Endothelial cell of umbilical vein (primary cell): ENCODE measurements around the gene KRT84. TPM values are rescaled to one million over a fixed set of nuclear protein-coding genes. Genes with fewer than 3 reads are reported as not detected.

Experiments used
- BruUV-seq: library from RNA; stranded (reverse); fragments of 400-500 nt; replicated peaks from 2 replicates; lab custom pipeline; 2021; lab: Mats Ljungman, UMichigan
- CTCF ChIA-PET: fragments of 300-600, 350-600 bp; sonication (Branson Sonifier 250); formaldehyde crosslinking; loops from one replicate; lab custom pipeline; 2021; ENCODE audit warnings: antibody characterized with exemption, inconsistent platforms; lab: Charles Lee
- POLR2A ChIA-PET: fragments of 300-600, 350-600 bp; sonication (Branson Sonifier 250); formaldehyde crosslinking; loops from one replicate; lab custom pipeline; 2021; ENCODE audit warnings: antibody characterized with exemption, inconsistent platforms; lab: Charles Lee
- DNase-seq: peaks from one replicate; pipeline ENCODE4 v3.0.0-alpha.2; 2011; ENCODE audit warnings: low read depth, low spot score
- FAIRE-seq: peaks from 2 replicates; lab custom pipeline; 2011; peaks lifted over from hg19 to GRCh38; lab: Jason Lieb, UNC
- H2AFZ ChIP-seq: 2 replicates; pipeline ENCODE4 v1.6.0; 2012; ENCODE audit warnings: low read depth, low read length, control low read depth, inconsistent platforms
- H3K27ac ChIP-seq: 2 replicates; pipeline ENCODE4 v1.5.1; 2011; ENCODE audit warnings: low read depth, mild to moderate bottlenecking, control low read depth, low read length, moderate library complexity; ENCODE audit not compliant: insufficient read depth
- H3K27me3 ChIP-seq, 2 experiments: 2 replicates each; pipeline versions ENCODE4 v1.6.0 to v1.6.1; 2011; ENCODE audit warnings: low read length in 2 of 2, mixed read lengths in 1 of 2; ENCODE audit not compliant: control insufficient read depth in 2 of 2, insufficient read depth in 2 of 2
- H3K36me3 ChIP-seq, 2 experiments: 2 replicates in 1 of 2; 3 replicates in 1 of 2; pipeline ENCODE4 v1.5.1; 2011; ENCODE audit warnings: low read length in 2 of 2, mild to moderate bottlenecking in 1 of 2, moderate library complexity in 1 of 2; ENCODE audit not compliant: control insufficient read depth in 2 of 2, insufficient read depth in 2 of 2; ENCODE audit errors: extremely low read depth in 1 of 2
- H3K4me1 ChIP-seq: 3 replicates; pipeline ENCODE4 v1.5.1; 2011; ENCODE audit warnings: mild to moderate bottlenecking, low read length; ENCODE audit not compliant: control insufficient read depth, insufficient read depth; ENCODE audit errors: extremely low read depth
- H3K4me2 ChIP-seq: 2 replicates; pipeline ENCODE4 v1.6.1; 2011; ENCODE audit warnings: low read length, control low read depth, mixed read lengths; ENCODE audit not compliant: insufficient read depth
- H3K4me3 ChIP-seq, 3 experiments: fragments of 200-600 bp in 1 of 3; sonication (generic), shearing (Covaris generic) in 1 of 3; replicated peaks in 1 of 3; 2 replicates each; pipeline ENCODE4 v1.5.1; 2011 to 2016; ENCODE audit warnings: control low read depth in 3 of 3, low read length in 3 of 3, mild to moderate bottlenecking in 2 of 3, inconsistent platforms in 1 of 3, low read depth in 1 of 3, moderate library complexity in 1 of 3; ENCODE audit not compliant: insufficient read depth in 1 of 3
- H3K79me2 ChIP-seq: 2 replicates; pipeline ENCODE4 v1.6.0; 2012; ENCODE audit warnings: low read length, inconsistent platforms; ENCODE audit not compliant: control insufficient read depth, insufficient read depth
- H3K9ac ChIP-seq: replicated peaks from 2 replicates; pipeline ENCODE3; 2011; ENCODE audit warnings: low read length, control low read depth; ENCODE audit not compliant: insufficient read depth; ENCODE audit errors: extremely low read depth
- H3K9me1 ChIP-seq: replicated peaks from 3 replicates; pipeline ENCODE4 v1.6.0; 2011; ENCODE audit warnings: mild to moderate bottlenecking, low read length; ENCODE audit not compliant: control insufficient read depth, insufficient read depth; ENCODE audit errors: extremely low read depth
- H3K9me3 ChIP-seq: replicated peaks from 2 replicates; pipeline ENCODE4 v1.5.1; 2012; ENCODE audit warnings: low read length, inconsistent platforms; ENCODE audit not compliant: control insufficient read depth, insufficient read depth
- H4K20me1 ChIP-seq: replicated peaks from 2 replicates; pipeline ENCODE3; 2011; ENCODE audit warnings: mild to moderate bottlenecking, low read length; ENCODE audit not compliant: control insufficient read depth, insufficient read depth; ENCODE audit errors: extremely low read depth
- CTCF ChIP-seq, 2 donors: IDR thresholded peaks; 1 replicate in 1 of 2; 2 replicates in 1 of 2; pipeline ENCODE4 v1.5.1; 2011; ENCODE audit warnings: low read length in 2 of 2, mild to moderate bottlenecking in 2 of 2, moderate library complexity in 2 of 2, control low read depth in 1 of 2, inconsistent platforms in 1 of 2, low read depth in 1 of 2; ENCODE audit not compliant: insufficient read depth in 1 of 2; ENCODE audit errors: extremely low read depth in 1 of 2
- EZH2 ChIP-seq: IDR thresholded peaks from 2 replicates; pipeline ENCODE4 v1.6.1; 2012; ENCODE audit warnings: borderline replicate concordance, low read depth, mild to moderate bottlenecking, moderate library complexity, low read length, inconsistent platforms; ENCODE audit not compliant: severe bottlenecking
- FOS ChIP-seq: IDR thresholded peaks from 2 replicates; pipeline ENCODE4 v1.6.1; 2011; ENCODE audit warnings: mild to moderate bottlenecking, low read length, moderate library complexity, borderline replicate concordance; ENCODE audit not compliant: insufficient read depth
- GATA2 ChIP-seq: IDR thresholded peaks from 2 replicates; pipeline ENCODE4 v1.7.0; 2011; ENCODE audit warnings: low read depth, mild to moderate bottlenecking, moderate library complexity, mixed read lengths, low read length; ENCODE audit not compliant: insufficient read length, insufficient read depth
- JUN ChIP-seq: IDR thresholded peaks from 2 replicates; pipeline ENCODE4 v1.6.1; 2011; ENCODE audit warnings: borderline replicate concordance, low read depth; ENCODE audit not compliant: insufficient read length, insufficient read depth
- MAX ChIP-seq: IDR thresholded peaks from 2 replicates; pipeline ENCODE4 v1.6.1; 2011; ENCODE audit not compliant: insufficient read depth, insufficient read length
- MYC ChIP-seq: IDR thresholded peaks from one replicate; pipeline ENCODE4 v1.6.1; 2011; ENCODE audit warnings: mild to moderate bottlenecking, low read depth, low read length
- POLR2A ChIP-seq: IDR thresholded peaks from 2 replicates; pipeline ENCODE4 v1.6.1; 2012; ENCODE audit warnings: low read depth, mild to moderate bottlenecking, control low read depth, low read length
- POLR2AphosphoS5 ChIP-seq: IDR thresholded peaks from 2 replicates; pipeline ENCODE4 v1.6.1; 2012; ENCODE audit warnings: low read depth, mild to moderate bottlenecking, control low read depth, low read length, moderate library complexity; ENCODE audit not compliant: insufficient read depth
- dilution Hi-C: fragments of 300-500 bp; cut with MboI; formaldehyde crosslinking; loops from one replicate; pipeline ENCODE4 v1.15.0; 2019; ENCODE audit warnings: low sequenced_read_pairs; ENCODE audit not compliant: extremely low pct_ligation_motif_present
- intact Hi-C: fragments of 100-400 bp; cut with micrococcal nuclease; formaldehyde crosslinking; loops from one replicate; pipeline ENCODE4 v1.10.0; 2022
- polyA plus RNA-seq, 4 experiments: library from polyadenylated mRNA; depleted of rRNA in 3 of 4; stranded (reverse) in 3 of 4; unstranded in 1 of 4; fragments of >200 nt; gene quantifications; 2 replicates each; pipeline versions ENCODE4 v1.2.1 to v1.2.3, GENCODE V29; 2011 to 2012; ENCODE audit warnings: missing spikeins in 1 of 4
- total RNA-seq: library from RNA; stranded (reverse); gene quantifications from 2 replicates; pipeline ENCODE4 v1.2.3, GENCODE V29; 2021

KRT84 gene
- total and polyA plus RNA-seq, 2 donors (not counting 3 experiments of a cell fraction or from before 2014, with no cell fraction given): not detected

GRCh38 chr12:52343550-52343949 is 41.9 kb downstream of the KRT84 start:
- TF ChIP-seq POLR2A: no peak
- no peak for TF ChIP-seq GATA2
- TF ChIP-seq EZH2: no peak
- TF ChIP-seq MAX: no peak
- TF ChIP-seq JUN: no peak
- no peak for TF ChIP-seq MYC
- TF ChIP-seq FOS: no peak
- TF ChIP-seq POLR2AphosphoS5: no peak
- no peak for TF ChIP-seq CTCF (IDR thresholded peaks at IDR 0.05; ENCODE audit: extremely low read depth in 1 of 2, insufficient read depth in 1 of 2, low read depth in 1 of 2, low read length in 2 of 2)
- ChIA-PET POLR2A (no interaction called here), CTCF (interaction anchor here (0.8 kb wide), 1 partner anchor 19 kb away, joined by 3 read pairs; no protein-coding TSS in a partner anchor)
- no peaks in the 10 kb centered on the region for H3K4me1 ChIP-seq
- no peaks in the 10 kb centered on the region for H4K20me1 ChIP-seq
- H3K79me2 ChIP-seq: no peaks in the 10 kb centered on the region
- no TSS peak for BruUV-seq
- no peak overlapping the region for H3K4me2 ChIP-seq
- no peak for DNase-seq
- dilution Hi-C loops (no loop called here), intact Hi-C loops (no loop called here)
- no peaks in the 10 kb centered on the region for H3K9me3 ChIP-seq
- peaks cover 5 to 13% of the 10 kb centered on the region in 2 experiments for H3K27me3 ChIP-seq
- H3K4me3 ChIP-seq: no peak overlapping the region
- no peaks in the 10 kb centered on the region for H3K36me3 ChIP-seq
- no peak overlapping the region for H3K27ac ChIP-seq
- H3K9me1 ChIP-seq: no peaks in the 10 kb centered on the region
- FAIRE-seq: no peak
- no peak overlapping the region for H2AFZ ChIP-seq
- no peak overlapping the region for H3K9ac ChIP-seq
